SK-N-MC (cell line): Measurements from ENCODE around the gene SH3D19.

Source experiments
- EZH2 ChIP-seq: fragments of 200-600 bp; sonication (generic); IDR thresholded peaks from one replicate; pipeline ENCODE4 v1.6.1; 2017; ENCODE audit warnings: antibody characterized with exemption
- FOXP2 ChIP-seq: optimal IDR thresholded peaks from 2 replicates; pipeline ENCODE3; 2011; ENCODE audit warnings: mild to moderate bottlenecking, moderate library complexity; ENCODE audit not compliant: insufficient read depth; ENCODE audit errors: extremely low read length, control extremely low read depth
- POLR2AphosphoS5 ChIP-seq: IDR thresholded peaks from 2 replicates; pipeline ENCODE4 v1.6.1; 2012; ENCODE audit warnings: mild to moderate bottlenecking, low read depth, low read length, borderline replicate concordance

DNA sequence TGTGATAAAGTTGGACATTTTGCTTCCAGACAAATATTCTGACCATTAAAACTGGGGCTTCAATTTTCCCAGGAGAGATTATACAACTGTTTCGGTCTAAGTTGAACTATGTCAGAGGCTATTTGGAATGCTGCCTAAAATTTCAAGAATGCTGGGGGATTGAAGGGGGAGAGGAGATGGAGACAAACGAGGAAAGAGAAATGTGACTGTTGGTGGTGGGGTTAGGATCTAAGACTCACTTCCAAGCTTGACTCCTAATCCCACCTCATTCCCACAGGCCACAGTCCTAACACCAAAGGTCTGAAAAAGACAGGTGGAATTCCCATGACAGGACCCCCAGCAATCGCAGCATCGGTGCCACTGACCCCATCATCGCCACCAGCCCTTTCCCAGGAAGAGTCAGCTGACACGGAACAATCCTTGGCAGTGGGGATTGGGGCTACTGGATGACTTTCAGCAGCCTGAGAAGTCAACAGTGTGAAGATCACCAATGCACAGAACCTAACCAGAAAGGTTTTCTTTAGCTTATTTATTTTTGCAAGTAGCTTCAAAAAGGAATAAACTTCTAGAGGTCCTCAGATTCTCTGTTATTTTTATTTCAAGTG lies 122.5 kb downstream of the SH3D19 start:
- TF ChIP-seq POLR2AphosphoS5: no peak
- no peak for TF ChIP-seq EZH2
- no peak for TF ChIP-seq FOXP2
